22Rv1 (cell line): ENCODE data around the gene PDZD7.

Source experiments
- CTCF ChIP-seq: fragments of 450-650 bp; IDR thresholded peaks from 2 replicates; pipeline ENCODE4 v1.5.1; 2017; ENCODE audit warnings: mild to moderate bottlenecking
- ZFX ChIP-seq: fragments of 450-650 bp; IDR thresholded peaks from 2 replicates; pipeline ENCODE4 v1.6.1; 2017; ENCODE audit warnings: antibody characterized with exemption, borderline replicate concordance

- no peak for TF ChIP-seq CTCF
- no peak for TF ChIP-seq ZFX
Measured at GRCh38 chr10:101013365-101013825, 17.5 kb downstream of the PDZD7 start.
